NCI-H2196 (cell line): ENCODE measurements around the gene TMCC1.
"Not testable (repeated sequence)": the region's sequence is repeated elsewhere in the genome, so short reads cannot be mapped to it uniquely, and the experiment has no call there.

Experiments
- DNase-seq: peaks from one replicate; lab custom pipeline; 2025; ENCODE audit not compliant: unreplicated experiment; lab: John Stamatoyannopoulos, UW

TMCC1 gene

DNA sequence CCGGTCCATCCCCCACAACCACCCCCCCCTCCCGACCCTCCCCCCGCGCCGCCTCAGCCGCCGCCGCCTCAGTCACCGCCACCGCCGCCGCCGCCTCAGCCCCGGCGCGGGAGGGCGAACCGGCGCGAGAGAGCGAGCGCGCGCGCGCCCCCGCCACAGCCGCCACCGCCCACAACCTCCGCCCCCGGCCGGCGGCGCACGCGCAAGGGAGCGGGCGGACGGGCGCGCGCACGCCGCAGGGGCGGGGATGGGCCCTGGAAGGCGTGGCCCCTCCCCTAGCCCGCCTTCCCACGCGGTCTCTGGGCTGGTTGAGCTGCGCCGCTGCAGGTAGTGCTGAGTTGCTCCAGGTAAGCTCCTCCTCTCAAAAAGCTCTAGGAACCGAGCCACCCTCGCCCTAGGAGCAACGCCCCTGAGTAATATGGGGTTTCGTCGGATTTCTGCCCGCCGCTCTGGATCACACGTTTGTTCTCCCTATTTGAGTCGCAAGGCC is at the start of gene TMCC1:
Gene TMCC1 (minus strand): TSS at position 131 of the 490 bp plus-strand sequence.
- DNase-seq: peak; percentile 98

- no peak for DNase-seq
These were observed 49.5 kb upstream of the TMCC1 start for GRCh38 chr3:129943020-129943419.

DNA sequence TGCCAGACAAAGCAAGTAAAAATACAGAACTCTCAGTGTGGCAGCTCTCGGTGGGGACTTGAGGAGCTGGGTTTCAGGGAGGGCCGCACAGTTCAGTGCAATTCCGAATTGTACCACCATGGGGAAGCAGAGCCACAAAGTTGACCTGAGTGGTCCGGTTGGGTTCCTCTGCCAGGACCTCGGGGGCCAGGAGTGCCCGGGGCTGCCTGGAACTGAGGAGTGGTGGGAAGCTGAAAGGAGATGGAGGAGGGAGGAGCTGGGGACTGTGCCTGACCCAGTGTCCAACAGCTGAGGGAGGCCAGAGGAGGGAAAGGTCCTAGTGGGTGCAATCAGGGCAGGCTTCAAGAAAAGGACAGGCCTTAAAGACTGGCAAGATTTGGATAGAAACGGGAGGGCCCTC is 48.8 kb upstream of the TMCC1 start:
- DNase-seq: peak; percentile 80

DNA sequence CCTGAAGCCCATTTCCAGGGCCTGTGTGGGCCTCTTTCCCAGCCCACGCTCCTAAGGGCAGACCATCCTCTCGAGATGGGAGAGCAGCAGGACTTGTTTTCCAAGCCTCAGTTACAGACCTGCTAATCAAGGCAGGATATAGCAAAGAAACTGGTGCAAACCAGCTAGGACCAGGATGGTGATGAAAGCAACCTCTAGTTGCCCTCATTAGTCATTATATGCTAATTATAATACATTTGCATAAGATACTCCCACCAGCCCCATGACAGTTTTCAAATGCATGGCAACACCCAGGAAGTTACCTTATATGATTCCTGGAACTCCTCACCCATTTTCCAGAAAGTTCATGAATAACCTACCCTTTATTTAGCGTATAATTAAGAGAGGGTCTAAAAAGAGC is 46.6 kb upstream of the TMCC1 start:
- DNase-seq: no peak

DNA sequence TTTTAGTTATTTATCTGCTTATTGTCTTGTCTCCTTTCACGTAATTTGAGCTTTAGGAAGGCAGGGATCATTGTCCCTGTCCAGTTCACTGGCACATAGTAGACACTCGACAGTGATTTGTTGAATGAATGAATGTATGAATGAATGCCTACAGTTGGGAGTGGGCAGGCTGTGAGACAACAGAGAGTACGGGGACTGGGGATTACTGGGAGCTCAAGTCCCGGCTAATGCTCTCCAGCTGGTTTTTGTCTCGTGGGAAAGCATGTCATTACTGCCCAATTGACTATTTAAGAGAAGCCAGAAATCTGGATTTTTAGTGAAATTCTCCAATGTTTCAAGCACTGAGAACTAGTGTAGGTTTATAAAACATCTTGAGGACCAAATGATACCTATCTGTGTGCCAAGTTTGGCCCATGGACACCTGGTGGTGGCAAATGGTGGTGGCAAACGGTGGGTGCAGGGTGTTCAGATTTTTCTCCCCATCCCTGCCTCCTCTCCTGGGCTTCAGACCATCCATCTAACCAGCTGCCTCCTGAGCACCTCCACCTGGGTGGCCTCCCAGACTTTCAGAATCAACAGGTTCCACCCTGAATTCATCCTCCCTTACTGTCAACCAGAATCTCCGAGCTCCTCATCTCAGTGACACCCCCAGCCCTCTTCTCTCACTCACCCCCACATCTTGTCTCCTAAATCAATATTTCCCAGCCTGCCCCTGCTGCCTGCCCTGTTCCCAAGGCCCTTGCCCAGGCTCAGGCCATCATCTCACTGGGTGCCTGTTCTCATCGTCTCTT is 44.8 kb upstream of the TMCC1 start:
- no peak for DNase-seq

- no peak for DNase-seq
These were observed 44.2 kb upstream of the TMCC1 start for GRCh38 chr3:129937717-129938116.

DNA sequence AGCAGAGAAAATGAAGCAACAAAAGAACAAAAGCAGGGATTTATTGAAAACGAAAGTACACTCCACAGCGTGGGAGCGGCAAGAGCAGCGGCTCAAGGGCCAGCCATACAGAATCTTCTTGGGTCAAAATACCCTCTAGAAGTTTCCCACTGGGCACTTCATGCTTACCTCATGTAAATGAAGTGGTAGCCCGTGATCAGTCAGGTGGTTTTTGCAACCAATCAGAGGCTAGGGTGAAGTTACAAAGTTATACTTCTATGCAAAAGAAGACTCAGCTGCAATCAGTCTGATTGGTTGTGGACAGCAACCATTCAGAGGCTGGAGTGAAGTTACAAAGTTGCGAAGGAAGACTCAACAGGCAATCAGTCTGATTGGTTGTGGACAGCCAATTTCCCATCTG is 43.2 kb upstream of the TMCC1 start:
- peak; percentile 79 for DNase-seq

- peak; percentile 44 for DNase-seq
These were observed 41.0 kb upstream of the TMCC1 start for GRCh38 chr3:129934234-129935123.

DNA sequence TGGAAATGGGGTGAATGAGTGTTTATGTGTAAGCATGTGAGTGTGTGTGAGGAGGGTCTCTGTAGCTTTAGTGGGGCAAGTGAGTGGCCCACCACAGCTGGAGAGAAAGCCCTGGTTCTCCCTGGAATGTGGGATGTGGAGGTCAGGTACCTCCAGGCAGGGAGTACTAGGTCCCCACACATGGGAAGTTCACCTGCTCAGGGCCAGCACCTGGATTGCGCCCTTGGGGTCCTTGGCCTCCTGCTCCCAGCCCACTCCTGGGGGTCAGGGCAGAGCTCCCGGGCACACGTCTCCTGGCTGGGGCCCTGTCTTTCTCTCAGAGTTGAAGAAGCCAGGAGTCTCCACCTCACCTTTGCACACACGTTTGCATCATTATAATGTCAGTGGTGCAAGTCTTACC is 40.0 kb upstream of the TMCC1 start:
- DNase-seq: no peak

GRCh38 chr3:129929383-129929782 is 35.9 kb upstream of the TMCC1 start:
- no peak for DNase-seq

DNA sequence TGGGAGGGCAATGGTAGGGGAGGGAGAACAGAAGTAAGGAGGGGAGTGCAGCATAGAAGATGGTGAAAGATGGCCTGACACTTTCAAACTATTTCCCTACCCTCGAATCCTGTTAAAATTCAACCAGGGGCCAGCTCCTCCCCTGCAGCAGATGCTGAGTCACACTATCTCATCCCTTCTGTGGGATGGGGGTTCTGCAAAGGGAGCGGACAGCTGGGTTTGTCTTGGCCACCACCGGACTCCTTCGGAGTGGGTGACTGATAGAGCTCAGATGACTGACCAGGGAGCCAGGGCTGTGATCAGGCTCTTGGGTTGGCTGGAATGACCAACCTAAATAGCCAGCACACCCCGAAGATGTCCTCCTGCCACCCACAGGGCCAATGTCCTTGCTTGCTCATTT is 33.6 kb upstream of the TMCC1 start:
- no peak for DNase-seq

GRCh38 chr3:129919806-129920205 is 26.3 kb upstream of the TMCC1 start:
- DNase-seq: no peak

- no peak for DNase-seq
These were observed 25.8 kb upstream of the TMCC1 start for GRCh38 chr3:129919357-129919756.

- DNase-seq: no peak
These were observed 24.9 kb upstream of the TMCC1 start for GRCh38 chr3:129918461-129918860.

DNA sequence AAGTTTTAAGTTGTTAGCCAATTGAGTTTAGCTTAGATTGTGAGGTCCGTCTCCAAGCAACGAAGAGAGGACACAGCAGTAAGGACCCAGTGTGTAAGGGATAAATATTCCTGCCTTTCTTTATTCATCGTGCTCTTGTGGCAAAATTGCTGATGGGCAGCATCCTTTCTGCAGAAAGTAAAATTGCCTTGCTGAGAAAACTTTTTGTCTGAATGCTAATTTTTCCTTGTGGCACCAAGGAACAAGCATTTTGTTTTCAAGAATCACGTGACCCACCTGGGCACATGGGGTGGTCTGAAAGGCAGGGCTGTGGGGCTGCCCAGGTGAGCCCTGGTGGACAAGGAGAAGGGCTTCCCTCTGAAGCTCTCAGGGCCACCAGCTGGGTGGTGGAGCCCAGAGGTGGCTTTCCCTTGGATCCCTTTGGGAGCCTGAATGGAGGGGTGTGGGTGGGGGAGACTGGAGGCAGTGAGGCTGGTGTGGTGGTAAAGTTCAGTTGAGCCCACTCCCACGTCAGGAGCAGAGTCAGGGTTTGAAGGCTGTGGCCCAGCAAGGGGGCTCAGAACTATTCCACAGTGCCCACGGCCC is 24.0 kb upstream of the TMCC1 start:
- DNase-seq: no peak

DNA sequence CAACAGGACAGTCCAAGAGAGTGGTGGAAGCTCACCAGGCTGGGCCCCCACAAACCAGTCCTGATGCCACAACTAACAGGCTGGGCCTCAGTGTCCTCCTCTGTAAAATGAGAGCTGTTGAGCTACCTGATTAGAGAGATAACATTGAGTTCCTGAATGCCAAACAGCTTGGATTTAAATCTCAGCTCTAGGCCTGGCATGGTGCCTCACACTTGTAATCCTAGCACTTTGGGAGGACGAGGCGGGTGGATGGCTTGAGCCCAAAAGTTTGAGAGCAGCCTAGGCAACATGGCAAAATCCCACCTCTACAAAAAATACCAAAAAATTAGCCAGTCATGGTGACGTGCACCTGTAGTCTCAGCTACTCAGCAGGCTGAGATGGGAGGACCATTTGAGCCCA is 20.1 kb upstream of the TMCC1 start:
- DNase-seq: no peak

GRCh38 chr3:129911261-129911861 is 17.9 kb upstream of the TMCC1 start:
- DNase-seq: no peak

DNA sequence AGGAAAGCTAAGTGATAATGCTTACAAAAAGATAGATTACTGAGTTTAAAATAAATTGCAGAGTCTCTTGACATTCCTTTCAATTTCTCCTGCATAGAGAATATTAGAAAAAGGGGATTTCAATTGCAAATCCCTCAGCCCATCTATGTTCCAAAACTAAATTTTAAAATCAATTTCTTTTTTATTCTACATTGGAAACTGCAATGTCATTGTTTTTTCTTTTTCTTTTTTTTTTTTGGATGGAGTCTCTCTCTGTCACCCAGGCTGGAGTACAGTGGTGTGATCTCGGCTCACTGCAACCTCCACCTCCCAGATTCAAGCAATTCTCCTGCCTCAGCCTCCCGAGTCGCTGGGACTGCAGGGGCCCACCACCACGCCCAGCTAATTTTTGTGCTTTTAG is 15.7 kb upstream of the TMCC1 start:
- DNase-seq: not testable (repeated sequence)

- no peak for DNase-seq
These were observed 14.9 kb upstream of the TMCC1 start for GRCh38 chr3:129908417-129908816.

GRCh38 chr3:129901272-129901671 is 7.8 kb upstream of the TMCC1 start:
- DNase-seq: not testable (repeated sequence)

DNA sequence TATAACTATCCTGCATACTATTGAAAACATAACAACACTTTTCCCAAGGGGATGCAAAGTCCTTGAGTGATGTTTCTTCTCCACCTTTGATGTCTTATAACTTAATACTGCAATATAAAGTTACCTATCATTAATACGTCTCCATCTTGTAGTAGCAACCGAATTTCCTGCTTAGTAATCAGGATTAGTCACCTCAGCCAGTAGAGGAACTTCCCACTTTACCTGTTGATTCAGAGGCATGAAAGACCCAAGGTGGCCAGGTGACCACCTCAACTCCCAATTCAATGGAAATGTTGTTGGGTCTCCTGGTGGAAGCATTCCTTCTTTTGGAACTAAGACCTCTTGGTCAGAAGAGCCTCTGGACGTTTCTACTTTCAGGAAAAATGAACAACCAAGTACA is 3.5 kb upstream of the TMCC1 start:
- no peak for DNase-seq
